K562 (cell line): ENCODE data around the gene SLX4IP. TPM values are rescaled to one million over a fixed set of nuclear protein-coding genes. Genes with fewer than 3 reads are reported as not detected.

Experiments
- ATAC-seq: fragments of 200-7000 bp; cut with Tn5 transposase; 3 replicates; pipeline ENCODE4 v1.9.1; 2020; ENCODE audit warnings: moderate library complexity
- BruUV-seq: library from RNA; stranded (reverse); fragments of 400-500 nt; replicated peaks from 2 replicates; lab custom pipeline; 2021; lab: Mats Ljungman, UMichigan
- CTCF ChIA-PET: fragments of 300-600 bp; formaldehyde crosslinking; extraction: SDS; loops from one replicate; lab custom pipeline; 2021; ENCODE audit warnings: low intra/inter-chr PET ratio; lab: Yijun Ruan, JAX
- POLR2A ChIA-PET: fragments of 300-600, 350-650 bp; sonication (Branson Sonifier 250); formaldehyde crosslinking; extraction: SDS; loops from one replicate; lab custom pipeline; 2021; ENCODE audit warnings: antibody characterized with exemption, inconsistent platforms; lab: Yijun Ruan, JAX
- DNase-seq, 4 experiments: peaks; one replicate each; pipeline versions ENCODE4 v3.0.0 to v3.0.0-alpha.2; 2011 to 2018; ENCODE audit warnings: low spot score in 3 of 4, mixed read lengths in 3 of 4; ENCODE audit errors: extremely low read depth in 1 of 4
- FAIRE-seq: peaks from 2 replicates; lab custom pipeline; 2011; peaks lifted over from hg19 to GRCh38; lab: Jason Lieb, UNC
- H2AFZ ChIP-seq: 2 replicates; pipeline ENCODE4 v1.6.0; 2011; ENCODE audit warnings: low read depth, low read length, control low read depth, inconsistent platforms
- H3K27ac ChIP-seq: fragments of 200-600 bp; 3 replicates; pipeline ENCODE4 v1.8.0; 2011; ENCODE audit warnings: low read depth, mild to moderate bottlenecking, control low read depth, inconsistent platforms, low read length, moderate library complexity, mixed read lengths; ENCODE audit errors: extremely low read depth
- H3K27me3 ChIP-seq, 2 experiments: fragments of 300-600 bp in 1 of 2; 2 replicates in 1 of 2; 3 replicates in 1 of 2; pipeline versions ENCODE4 v1.6.0 to v1.8.0; 2011; ENCODE audit warnings: inconsistent platforms in 2 of 2, low read length in 2 of 2, mild to moderate bottlenecking in 1 of 2, mixed read lengths in 1 of 2, moderate library complexity in 1 of 2; ENCODE audit not compliant: control insufficient read depth in 2 of 2, insufficient read depth in 2 of 2
- H3K36me3 ChIP-seq: fragments of 300-600 bp; 3 replicates; pipeline ENCODE4 v1.8.0; 2011; ENCODE audit warnings: mild to moderate bottlenecking, low read length, inconsistent platforms; ENCODE audit not compliant: control insufficient read depth, insufficient read depth
- H3K4me1 ChIP-seq, 2 experiments: fragments of 200-600 bp in 1 of 2; replicated peaks in 1 of 2; 2 replicates in 1 of 2; 3 replicates in 1 of 2; pipeline versions ENCODE4 v1.5.1 to v1.8.0; 2011; ENCODE audit warnings: inconsistent platforms in 2 of 2, low read length in 2 of 2, mild to moderate bottlenecking in 1 of 2, mixed read lengths in 1 of 2, moderate library complexity in 1 of 2; ENCODE audit not compliant: control insufficient read depth in 2 of 2, insufficient read depth in 2 of 2
- H3K4me2 ChIP-seq: 2 replicates; pipeline ENCODE4 v1.6.1; 2011; ENCODE audit warnings: low read length, control low read depth, inconsistent platforms, mixed read lengths; ENCODE audit not compliant: insufficient read depth
- H3K4me3 ChIP-seq: fragments of 200-600 bp; sonication (generic), shearing (Covaris generic); 2 replicates; pipeline ENCODE4 v1.5.1; 2016; ENCODE audit warnings: control low read depth, inconsistent platforms
- H3K79me2 ChIP-seq: fragments of 200-600 bp; 3 replicates; pipeline ENCODE4 v1.8.0; 2011; ENCODE audit warnings: low read length, inconsistent platforms; ENCODE audit not compliant: control insufficient read depth, insufficient read depth
- H3K9ac ChIP-seq, 2 experiments: 2 replicates each; pipeline versions ENCODE4 v1.6.0 to v1.6.1; 2011; ENCODE audit warnings: low read depth in 2 of 2, low read length in 2 of 2, control low read depth in 1 of 2, inconsistent platforms in 1 of 2, mild to moderate bottlenecking in 1 of 2, mixed read lengths in 1 of 2; ENCODE audit not compliant: insufficient read depth in 1 of 2
- H3K9me1 ChIP-seq: one replicate; pipeline ENCODE4 v1.6.0; 2011; ENCODE audit warnings: inconsistent platforms, mild to moderate bottlenecking, low read length, moderate library complexity; ENCODE audit not compliant: control insufficient read depth, insufficient read depth
- H3K9me3 ChIP-seq: replicated peaks from 2 replicates; pipeline ENCODE4 v1.5.1; 2011; ENCODE audit warnings: low read depth, low read length, inconsistent platforms; ENCODE audit not compliant: control insufficient read depth, insufficient read depth
- H4K20me1 ChIP-seq: replicated peaks from 2 replicates; pipeline ENCODE4 v1.6.1; 2011; ENCODE audit warnings: low read length, inconsistent platforms, mixed read lengths; ENCODE audit not compliant: control insufficient read depth, insufficient read depth
- ARNT ChIP-seq, 2 experiments: fragments of 450-650 bp; IDR thresholded peaks; 2 replicates each; pipeline ENCODE4 v1.6.1; 2016; ENCODE audit warnings: mild to moderate bottlenecking in 1 of 2
- HNRNPL ChIP-seq: fragments of 200-400 bp; formaldehyde crosslinking; IDR thresholded peaks from 2 replicates; pipeline ENCODE4 v1.6.1; 2017; ENCODE audit warnings: low read depth, mild to moderate bottlenecking, low read length
- KAT7 ChIP-seq: sonication (generic); formaldehyde crosslinking; IDR thresholded peaks from 2 replicates; pipeline ENCODE4 v1.8.0; 2022; ENCODE audit warnings: missing genetic modification reagents, mild to moderate bottlenecking, borderline replicate concordance
- POLR3A ChIP-seq: IDR thresholded peaks from 2 replicates; pipeline ENCODE4 v1.6.1; 2011; ENCODE audit warnings: borderline replicate concordance, mild to moderate bottlenecking, moderate library complexity; ENCODE audit not compliant: insufficient read length, insufficient read depth; ENCODE audit errors: extremely low read depth
- RBM39 ChIP-seq: fragments of 200-400 bp; formaldehyde crosslinking; optimal IDR thresholded peaks from 2 replicates; pipeline ENCODE3; 2018; ENCODE audit warnings: low read depth, low read length
- TAF7 ChIP-seq: fragments of 450-650 bp; IDR thresholded peaks from 2 replicates; pipeline ENCODE4 v1.6.1; 2016; ENCODE audit warnings: missing genetic modification characterization, missing compliant biosample characterization
- WGBS: fragments of 100-300 bp; shearing (Covaris generic); methylation state at CpG from one replicate; pipeline ENCODE4 v1.1.6; 2016; ENCODE audit warnings: low coverage, mixed read lengths; ENCODE audit not compliant: insufficient coverage; ENCODE audit errors: missing lambda C conversion rate; 5-methylcytosine and 5-hydroxymethylcytosine counted together
- in situ Hi-C: fragments of 300-500 bp; cut with MboI; formaldehyde crosslinking; loops from 4 replicates; pipeline ENCODE4 v1.15.0; 2018; ENCODE audit warnings: inconsistent platforms, mixed read lengths
- intact Hi-C: fragments of 100-400 bp; cut with micrococcal nuclease; formaldehyde crosslinking; loops from 2 replicates; pipeline ENCODE4 v1.14.2; 2022
- polyA plus RNA-seq, 8 experiments: library from polyadenylated mRNA; depleted of rRNA in 4 of 8; stranded (reverse) in 5 of 8; unstranded in 3 of 8; fragments of >200 nt; fragmentation: Nextera tagmentation in 2 of 8; fragmentation: Illumina TruSeq in 1 of 8; extraction: Ambion mirVana in 2 of 8; extraction: Trizol in 1 of 8; gene quantifications; 2 replicates each; pipeline versions ENCODE4 v1.2.1 to v1.2.3, GENCODE V29; 2011 to 2014; ENCODE audit warnings: inconsistent platforms in 1 of 8, missing spikeins in 1 of 8
- total RNA-seq, 7 experiments: library from RNA; depleted of rRNA in 6 of 7; stranded (reverse); fragments of >200 nt in 6 of 7; fragmentation: Illumina TruSeq in 2 of 7; extraction: Trizol in 2 of 7; gene quantifications; 2 replicates each; pipeline versions ENCODE4 v1.2.1 to v1.2.3, GENCODE V29; 2011 to 2021; ENCODE audit warnings: low replicate concordance in 1 of 7
- TF ChIP-seq, protein P1 (sequence below): IDR thresholded peaks from 3 replicates; pipeline ENCODE4 v1.6.1; 2011; ENCODE audit warnings: borderline replicate concordance, mild to moderate bottlenecking, moderate library complexity; ENCODE audit not compliant: insufficient read length; ENCODE audit errors: extremely low read depth

SLX4IP gene
- total and polyA plus RNA-seq, 9 of the 15 experiments (the other 6 are each of a cell fraction or from before 2014, with no cell fraction given), result 1.5 to 5.9 (median 3.5) TPM

DNA sequence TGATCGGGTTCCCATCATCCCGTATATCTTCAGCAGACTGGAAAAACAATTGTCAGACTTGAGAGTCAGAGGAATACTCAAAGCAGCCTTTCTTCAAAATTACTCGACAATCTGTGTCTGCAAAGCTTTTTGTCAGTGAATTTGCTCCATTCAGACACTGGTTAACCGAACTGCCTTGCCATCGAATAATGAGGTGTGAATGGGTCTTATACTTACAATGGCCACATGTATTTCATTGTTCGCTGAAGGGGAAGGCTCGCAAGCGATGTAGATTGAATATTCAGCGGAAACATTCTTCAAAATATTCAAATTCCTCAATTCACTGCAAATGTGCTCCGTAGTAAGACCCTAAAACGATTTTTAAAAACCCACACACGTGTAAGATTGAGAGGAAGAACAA, 205.8 kb downstream of the SLX4IP start (continued):
- TF ChIP-seq, protein P1, sequence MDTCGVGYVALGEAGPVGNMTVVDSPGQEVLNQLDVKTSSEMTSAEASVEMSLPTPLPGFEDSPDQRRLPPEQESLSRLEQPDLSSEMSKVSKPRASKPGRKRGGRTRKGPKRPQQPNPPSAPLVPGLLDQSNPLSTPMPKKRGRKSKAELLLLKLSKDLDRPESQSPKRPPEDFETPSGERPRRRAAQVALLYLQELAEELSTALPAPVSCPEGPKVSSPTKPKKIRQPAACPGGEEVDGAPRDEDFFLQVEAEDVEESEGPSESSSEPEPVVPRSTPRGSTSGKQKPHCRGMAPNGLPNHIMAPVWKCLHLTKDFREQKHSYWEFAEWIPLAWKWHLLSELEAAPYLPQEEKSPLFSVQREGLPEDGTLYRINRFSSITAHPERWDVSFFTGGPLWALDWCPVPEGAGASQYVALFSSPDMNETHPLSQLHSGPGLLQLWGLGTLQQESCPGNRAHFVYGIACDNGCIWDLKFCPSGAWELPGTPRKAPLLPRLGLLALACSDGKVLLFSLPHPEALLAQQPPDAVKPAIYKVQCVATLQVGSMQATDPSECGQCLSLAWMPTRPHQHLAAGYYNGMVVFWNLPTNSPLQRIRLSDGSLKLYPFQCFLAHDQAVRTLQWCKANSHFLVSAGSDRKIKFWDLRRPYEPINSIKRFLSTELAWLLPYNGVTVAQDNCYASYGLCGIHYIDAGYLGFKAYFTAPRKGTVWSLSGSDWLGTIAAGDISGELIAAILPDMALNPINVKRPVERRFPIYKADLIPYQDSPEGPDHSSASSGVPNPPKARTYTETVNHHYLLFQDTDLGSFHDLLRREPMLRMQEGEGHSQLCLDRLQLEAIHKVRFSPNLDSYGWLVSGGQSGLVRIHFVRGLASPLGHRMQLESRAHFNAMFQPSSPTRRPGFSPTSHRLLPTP, result no peak

- ChIA-PET POLR2A (no interaction called here), CTCF (no interaction called here)
- DNase-seq (no peak), FAIRE-seq (no peak), ATAC-seq (no peak)
- no peaks in the 10 kb centered on the region for H3K9me1 ChIP-seq
- 4% methylated on average over 11 of the region's 12 CpGs for WGBS
- intact Hi-C loops (no loop called here), in situ Hi-C loops (no loop called here)
- H3K36me3 ChIP-seq, result no peaks in the 10 kb centered on the region
- no peak overlapping the region for H3K4me2 ChIP-seq
- no peak overlapping the region for H3K27ac ChIP-seq
- peaks cover 4 to 27% of the 10 kb centered on the region in 2 experiments; a peak in 4 of 5 replicates for H3K27me3 ChIP-seq
- no peak overlapping the region for H3K9ac ChIP-seq
- H3K9me3 ChIP-seq, result no peaks in the 10 kb centered on the region
- H4K20me1 ChIP-seq, result no peaks in the 10 kb centered on the region
- TF ChIP-seq ARNT (IDR thresholded peaks at IDR 0.05), result no peak
- no peak for TF ChIP-seq KAT7 (CRISPR knock-in tag)
- no peak for TF ChIP-seq HNRNPL
- TF ChIP-seq RBM39, result no peak
- TF ChIP-seq TAF7 (tag), result no peak
- TF ChIP-seq POLR3A, result no peak
- H3K4me3 ChIP-seq, result no peak overlapping the region
- H3K4me1 ChIP-seq, result no peaks in the 10 kb centered on the region
- no peaks in the 10 kb centered on the region for H3K79me2 ChIP-seq
- no TSS peak for BruUV-seq
- H2AFZ ChIP-seq, result no peak overlapping the region
Observed at GRCh38 chr20:10641467-10641866, 206.4 kb downstream of the SLX4IP start.
